GM12801 (cell line): ENCODE data around the gene SSR4.

Source experiments
- CTCF ChIP-seq: IDR thresholded peaks from one replicate; pipeline ENCODE4 v1.5.1; 2011; ENCODE audit warnings: control low read depth; ENCODE audit not compliant: insufficient read length; ENCODE audit errors: extremely low read depth

The SSR4 gene

GRCh38 chrX:153832728-153833127 is 38.3 kb downstream of the SSR4 start:
- no peak for TF ChIP-seq CTCF

GRCh38 chrX:153836921-153837320 is 42.5 kb downstream of the SSR4 start:
- no peak for TF ChIP-seq CTCF

GRCh38 chrX:153844509-153845082 is 50.1 kb downstream of the SSR4 start:
- no peak for TF ChIP-seq CTCF

- no peak for TF ChIP-seq CTCF
These were observed 50.7 kb downstream of the SSR4 start for GRCh38 chrX:153845195-153845594.

- no peak for TF ChIP-seq CTCF
These were observed 51.4 kb downstream of the SSR4 start for GRCh38 chrX:153845842-153846241.
